ENCODE data around the gene HLA-F. TPM values are rescaled to one million over a fixed set of nuclear protein-coding genes. Genes with fewer than 3 reads are reported as not detected.

HLA-F gene
- polyA plus RNA-seq, 1 of the 3 experiments (the other 2 are of a cell fraction): 0.31 TPM

DNA sequence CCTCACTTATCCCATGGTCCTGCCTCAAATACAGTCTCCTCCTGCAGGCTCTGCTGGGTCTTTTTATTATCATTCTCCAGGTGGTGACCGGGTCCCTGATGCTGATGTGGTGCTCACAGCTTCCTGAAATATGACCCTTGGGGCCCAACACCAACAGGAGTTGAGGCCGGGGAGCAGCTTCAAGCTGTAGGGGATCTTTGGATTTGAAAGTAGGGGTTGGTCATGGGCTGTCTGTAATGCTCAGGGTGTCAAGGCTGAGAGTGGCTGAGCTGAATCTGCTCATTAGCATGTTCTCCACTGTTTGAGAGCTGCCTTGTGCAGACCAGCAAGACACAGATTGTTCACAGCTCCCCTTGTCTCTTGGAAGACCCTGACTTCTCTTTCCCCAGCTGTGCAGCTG is 35.5 kb downstream of the HLA-F start:
- H3K79me2 ChIP-seq (ENCODE audit: insufficient read depth): no peaks in the 10 kb centered on the region
- no peaks in the 10 kb centered on the region for H3K36me3 ChIP-seq (replicated peaks in 1 of 2; ENCODE audit: control insufficient read depth in 1 of 2, insufficient read depth in 2 of 2, low read length in 1 of 2)
- H3K9me3 ChIP-seq: no peaks in the 10 kb centered on the region
- CTCF ChIA-PET: interaction anchor here (1.0 to 1.8 kb wide), 2 partner anchors 20 to 105 kb away, joined by 5 to 6 read pairs; no protein-coding TSS in a partner anchor
- H3K9me2 ChIP-seq: no peaks in the 10 kb centered on the region
- TF ChIP-seq, protein P1, sequence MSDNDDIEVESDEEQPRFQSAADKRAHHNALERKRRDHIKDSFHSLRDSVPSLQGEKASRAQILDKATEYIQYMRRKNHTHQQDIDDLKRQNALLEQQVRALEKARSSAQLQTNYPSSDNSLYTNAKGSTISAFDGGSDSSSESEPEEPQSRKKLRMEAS (IDR thresholded peaks at IDR 0.05; ENCODE audit: low read depth): no peak
- TF ChIP-seq GABPA (IDR thresholded peaks at IDR 0.05; ENCODE audit: low read depth): no peak
- TF ChIP-seq, protein P2, sequence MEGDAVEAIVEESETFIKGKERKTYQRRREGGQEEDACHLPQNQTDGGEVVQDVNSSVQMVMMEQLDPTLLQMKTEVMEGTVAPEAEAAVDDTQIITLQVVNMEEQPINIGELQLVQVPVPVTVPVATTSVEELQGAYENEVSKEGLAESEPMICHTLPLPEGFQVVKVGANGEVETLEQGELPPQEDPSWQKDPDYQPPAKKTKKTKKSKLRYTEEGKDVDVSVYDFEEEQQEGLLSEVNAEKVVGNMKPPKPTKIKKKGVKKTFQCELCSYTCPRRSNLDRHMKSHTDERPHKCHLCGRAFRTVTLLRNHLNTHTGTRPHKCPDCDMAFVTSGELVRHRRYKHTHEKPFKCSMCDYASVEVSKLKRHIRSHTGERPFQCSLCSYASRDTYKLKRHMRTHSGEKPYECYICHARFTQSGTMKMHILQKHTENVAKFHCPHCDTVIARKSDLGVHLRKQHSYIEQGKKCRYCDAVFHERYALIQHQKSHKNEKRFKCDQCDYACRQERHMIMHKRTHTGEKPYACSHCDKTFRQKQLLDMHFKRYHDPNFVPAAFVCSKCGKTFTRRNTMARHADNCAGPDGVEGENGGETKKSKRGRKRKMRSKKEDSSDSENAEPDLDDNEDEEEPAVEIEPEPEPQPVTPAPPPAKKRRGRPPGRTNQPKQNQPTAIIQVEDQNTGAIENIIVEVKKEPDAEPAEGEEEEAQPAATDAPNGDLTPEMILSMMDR (IDR thresholded peaks at IDR 0.05): no peak
- TF ChIP-seq MXI1 (IDR thresholded peaks at IDR 0.05; ENCODE audit: low read depth, low read length): no peak
- TF ChIP-seq POLR2AphosphoS5 (IDR thresholded peaks at IDR 0.05; ENCODE audit: low read depth, low read length): no peak
- no peak for TF ChIP-seq MEF2A (IDR thresholded peaks at IDR 0.05; ENCODE audit: borderline replicate concordance, low read depth)
- TF ChIP-seq, protein P3, sequence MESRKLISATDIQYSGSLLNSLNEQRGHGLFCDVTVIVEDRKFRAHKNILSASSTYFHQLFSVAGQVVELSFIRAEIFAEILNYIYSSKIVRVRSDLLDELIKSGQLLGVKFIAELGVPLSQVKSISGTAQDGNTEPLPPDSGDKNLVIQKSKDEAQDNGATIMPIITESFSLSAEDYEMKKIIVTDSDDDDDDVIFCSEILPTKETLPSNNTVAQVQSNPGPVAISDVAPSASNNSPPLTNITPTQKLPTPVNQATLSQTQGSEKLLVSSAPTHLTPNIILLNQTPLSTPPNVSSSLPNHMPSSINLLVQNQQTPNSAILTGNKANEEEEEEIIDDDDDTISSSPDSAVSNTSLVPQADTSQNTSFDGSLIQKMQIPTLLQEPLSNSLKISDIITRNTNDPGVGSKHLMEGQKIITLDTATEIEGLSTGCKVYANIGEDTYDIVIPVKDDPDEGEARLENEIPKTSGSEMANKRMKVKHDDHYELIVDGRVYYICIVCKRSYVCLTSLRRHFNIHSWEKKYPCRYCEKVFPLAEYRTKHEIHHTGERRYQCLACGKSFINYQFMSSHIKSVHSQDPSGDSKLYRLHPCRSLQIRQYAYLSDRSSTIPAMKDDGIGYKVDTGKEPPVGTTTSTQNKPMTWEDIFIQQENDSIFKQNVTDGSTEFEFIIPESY (IDR thresholded peaks at IDR 0.05; ENCODE audit: borderline replicate concordance, low read depth): no peak
- TF ChIP-seq CHD2 (IDR thresholded peaks at IDR 0.05; ENCODE audit: low read length, partially characterized antibody): no peak
- TF ChIP-seq RAD21 (IDR thresholded peaks at IDR 0.05; ENCODE audit: low read length): no peak
- TF ChIP-seq, protein P4, sequence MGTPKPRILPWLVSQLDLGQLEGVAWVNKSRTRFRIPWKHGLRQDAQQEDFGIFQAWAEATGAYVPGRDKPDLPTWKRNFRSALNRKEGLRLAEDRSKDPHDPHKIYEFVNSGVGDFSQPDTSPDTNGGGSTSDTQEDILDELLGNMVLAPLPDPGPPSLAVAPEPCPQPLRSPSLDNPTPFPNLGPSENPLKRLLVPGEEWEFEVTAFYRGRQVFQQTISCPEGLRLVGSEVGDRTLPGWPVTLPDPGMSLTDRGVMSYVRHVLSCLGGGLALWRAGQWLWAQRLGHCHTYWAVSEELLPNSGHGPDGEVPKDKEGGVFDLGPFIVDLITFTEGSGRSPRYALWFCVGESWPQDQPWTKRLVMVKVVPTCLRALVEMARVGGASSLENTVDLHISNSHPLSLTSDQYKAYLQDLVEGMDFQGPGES (IDR thresholded peaks at IDR 0.05; ENCODE audit: low read depth, low read length): no peak
- no peak for TF ChIP-seq TAF1 (IDR thresholded peaks at IDR 0.05; ENCODE audit: borderline replicate concordance, low read depth, low read length)
- no peak for TF ChIP-seq SMC3 (IDR thresholded peaks at IDR 0.05; ENCODE audit: low read depth, low read length)
- no peak for TF ChIP-seq TCF12 (IDR thresholded peaks at IDR 0.05)
- no peak for TF ChIP-seq RXRA (IDR thresholded peaks at IDR 0.05; ENCODE audit: borderline replicate concordance, low read depth)
- no peak for TF ChIP-seq FOXM1 (IDR thresholded peaks at IDR 0.05; ENCODE audit: low read depth)
- TF ChIP-seq EP300 (IDR thresholded peaks at IDR 0.05; ENCODE audit: borderline replicate concordance in 1 of 2, low read depth in 1 of 2, low read length in 1 of 2): no peak
- no peak for TF ChIP-seq ELF1 (IDR thresholded peaks at IDR 0.05)
- no peak for TF ChIP-seq EZH2phosphoT487 (IDR thresholded peaks at IDR 0.05; ENCODE audit: borderline replicate concordance, low read depth)
- POLR2A ChIA-PET: no interaction called here
- 7% methylated on average over 2 of the region's 2 CpGs for WGBS (ENCODE audit: low lambda C conversion rate)
- H3K9ac ChIP-seq: no peak overlapping the region
- H4K20me1 ChIP-seq (ENCODE audit: insufficient read depth): no peaks in the 10 kb centered on the region
- peaks cover 1% of the 10 kb centered on the region for H3F3A ChIP-seq (replicated peaks; ENCODE audit: insufficient read depth)
- peaks cover 27% of the 10 kb centered on the region; the same call in 1 of the 2 replicates for H3K27me3 ChIP-seq (ENCODE audit: insufficient read depth)
- H3K4me1 ChIP-seq (ENCODE audit: control insufficient read depth in 1 of 2, insufficient read depth in 2 of 2, low read depth in 1 of 2, low read length in 1 of 2): no peaks in the 10 kb centered on the region
- H2AFZ ChIP-seq (ENCODE audit: low read depth): no peak overlapping the region
- DNase-seq: no peak
- H3K27ac ChIP-seq (ENCODE audit: low read depth in 2 of 2, low read length in 1 of 2): no peak overlapping the region
- no peak overlapping the region for H3K4me3 ChIP-seq (ENCODE audit: low read depth in 2 of 2, low read length in 1 of 2)
- H3K4me2 ChIP-seq: no peak overlapping the region

All from SK-N-SH (cell line).